ENCODE data around the gene KIR2DL3.

KIR2DL3 gene

DNA sequence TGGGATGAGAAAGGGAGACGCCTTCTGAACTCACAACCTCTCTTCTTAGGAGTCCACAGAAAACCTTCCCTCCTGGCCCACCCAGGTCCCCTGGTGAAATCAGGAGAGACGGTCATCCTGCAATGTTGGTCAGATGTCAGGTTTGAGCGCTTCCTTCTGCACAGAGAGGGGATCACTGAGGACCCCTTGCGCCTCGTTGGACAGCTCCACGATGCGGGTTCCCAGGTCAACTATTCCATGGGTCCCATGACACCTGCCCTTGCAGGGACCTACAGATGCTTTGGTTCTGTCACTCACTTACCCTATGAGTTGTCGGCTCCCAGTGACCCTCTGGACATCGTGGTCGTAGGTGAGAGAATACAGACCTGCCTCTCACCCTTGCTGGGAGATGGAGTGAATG is 10.8 kb upstream of the KIR2DL3 start:
- no peaks in the 10 kb centered on the region for H3K36me3 ChIP-seq (ENCODE audit: low read length)
- no peak for TF ChIP-seq EZH2phosphoT487 (conservative IDR thresholded peaks at IDR 0.05; ENCODE audit: low read length)
- TF ChIP-seq, protein P1, sequence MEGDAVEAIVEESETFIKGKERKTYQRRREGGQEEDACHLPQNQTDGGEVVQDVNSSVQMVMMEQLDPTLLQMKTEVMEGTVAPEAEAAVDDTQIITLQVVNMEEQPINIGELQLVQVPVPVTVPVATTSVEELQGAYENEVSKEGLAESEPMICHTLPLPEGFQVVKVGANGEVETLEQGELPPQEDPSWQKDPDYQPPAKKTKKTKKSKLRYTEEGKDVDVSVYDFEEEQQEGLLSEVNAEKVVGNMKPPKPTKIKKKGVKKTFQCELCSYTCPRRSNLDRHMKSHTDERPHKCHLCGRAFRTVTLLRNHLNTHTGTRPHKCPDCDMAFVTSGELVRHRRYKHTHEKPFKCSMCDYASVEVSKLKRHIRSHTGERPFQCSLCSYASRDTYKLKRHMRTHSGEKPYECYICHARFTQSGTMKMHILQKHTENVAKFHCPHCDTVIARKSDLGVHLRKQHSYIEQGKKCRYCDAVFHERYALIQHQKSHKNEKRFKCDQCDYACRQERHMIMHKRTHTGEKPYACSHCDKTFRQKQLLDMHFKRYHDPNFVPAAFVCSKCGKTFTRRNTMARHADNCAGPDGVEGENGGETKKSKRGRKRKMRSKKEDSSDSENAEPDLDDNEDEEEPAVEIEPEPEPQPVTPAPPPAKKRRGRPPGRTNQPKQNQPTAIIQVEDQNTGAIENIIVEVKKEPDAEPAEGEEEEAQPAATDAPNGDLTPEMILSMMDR (IDR thresholded peaks at IDR 0.05; ENCODE audit: insufficient read depth, low read length, poor library complexity, severe bottlenecking), result no peak
- H4K20me1 ChIP-seq (ENCODE audit: low read depth, low read length), result no peaks in the 10 kb centered on the region
- H3K9me2 ChIP-seq (replicated peaks; ENCODE audit: insufficient read depth, low read length), result no peaks in the 10 kb centered on the region
- H3K27ac ChIP-seq (ENCODE audit: low read depth, low read length), result no peak overlapping the region
- no peak overlapping the region for H2AFZ ChIP-seq (ENCODE audit: low read depth, low read length, severe bottlenecking)
- H3F3A ChIP-seq (ENCODE audit: insufficient read depth), result no peaks in the 10 kb centered on the region
- no peaks in the 10 kb centered on the region for H3K9me3 ChIP-seq (ENCODE audit: insufficient read depth, low read length)
- H3K9ac ChIP-seq (ENCODE audit: low read length), result no peak overlapping the region
- no peaks in the 10 kb centered on the region for H3K27me3 ChIP-seq (ENCODE audit: low read length)
- H3K79me2 ChIP-seq (ENCODE audit: insufficient read depth, low read length), result no peaks in the 10 kb centered on the region
- H3K4me2 ChIP-seq (ENCODE audit: low read depth, low read length, poor library complexity, severe bottlenecking), result no peak overlapping the region
- no peak overlapping the region for H3K4me3 ChIP-seq (ENCODE audit: insufficient read depth, low read length, poor library complexity, severe bottlenecking)

DNA sequence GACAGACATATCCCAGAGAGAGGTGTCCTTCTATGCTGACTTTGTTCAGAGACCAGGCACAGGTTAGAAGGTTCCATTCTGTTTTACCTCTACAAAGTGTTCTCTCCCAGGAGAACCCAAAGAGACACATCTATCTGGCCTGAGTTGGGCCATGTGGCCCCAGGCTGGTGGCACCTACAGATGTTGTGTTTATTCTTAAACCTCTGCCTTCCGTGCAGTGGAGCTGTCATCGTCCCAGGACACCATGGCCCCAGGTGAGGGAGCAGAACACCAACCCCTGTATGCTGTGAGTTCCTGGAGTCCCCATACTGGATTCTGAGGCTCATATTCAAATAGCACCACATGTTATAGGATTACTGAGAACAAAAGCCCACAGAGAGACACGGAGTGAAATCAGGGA is 10.1 kb upstream of the KIR2DL3 start:
- H2AFZ ChIP-seq (ENCODE audit: low read depth, low read length, severe bottlenecking), result no peak overlapping the region

GRCh38 chr19:54729416-54730188 is 8.7 kb upstream of the KIR2DL3 start:
- H3K4me2 ChIP-seq (ENCODE audit: low read depth, low read length, poor library complexity, severe bottlenecking), result no peak overlapping the region
- no peaks in the 10 kb centered on the region for H3K27me3 ChIP-seq (ENCODE audit: low read length)
- H3K36me3 ChIP-seq (ENCODE audit: low read length), result no peaks in the 10 kb centered on the region
- no peaks in the 10 kb centered on the region for H3K79me2 ChIP-seq (ENCODE audit: insufficient read depth, low read length)
- H2AFZ ChIP-seq (ENCODE audit: low read depth, low read length, severe bottlenecking), result no peak overlapping the region
- no peak overlapping the region for H3K27ac ChIP-seq (ENCODE audit: low read depth, low read length)
- no peaks in the 10 kb centered on the region for H4K20me1 ChIP-seq (ENCODE audit: low read depth, low read length)
- no peaks in the 10 kb centered on the region for H3F3A ChIP-seq (ENCODE audit: insufficient read depth)
- no peak overlapping the region for H3K9ac ChIP-seq (ENCODE audit: low read length)
- H3K4me3 ChIP-seq (ENCODE audit: insufficient read depth, low read length, poor library complexity, severe bottlenecking), result no peak overlapping the region
- H3K9me2 ChIP-seq (replicated peaks; ENCODE audit: insufficient read depth, low read length), result no peaks in the 10 kb centered on the region
- no peaks in the 10 kb centered on the region for H3K9me3 ChIP-seq (ENCODE audit: insufficient read depth, low read length)
- TF ChIP-seq, protein P1 (IDR thresholded peaks at IDR 0.05; ENCODE audit: insufficient read depth, low read length, poor library complexity, severe bottlenecking), result no peak
- no peak for TF ChIP-seq EZH2phosphoT487 (conservative IDR thresholded peaks at IDR 0.05; ENCODE audit: low read length)

More for the DNA sequence above, 10.1 kb upstream of the KIR2DL3 start:
- Histone ChIP-seq H3K79me2 (ENCODE audit: insufficient read depth, low read length) (no peaks in the 10 kb centered on the region), H4K20me1 (ENCODE audit: low read depth, low read length) (no peaks in the 10 kb centered on the region), H3K4me3 (ENCODE audit: insufficient read depth, low read length, poor library complexity, severe bottlenecking) (no peak overlapping the region), H3K9me3 (ENCODE audit: insufficient read depth, low read length) (no peaks in the 10 kb centered on the region), H3K9me2 (replicated peaks; ENCODE audit: insufficient read depth, low read length) (no peaks in the 10 kb centered on the region), H3F3A (ENCODE audit: insufficient read depth) (no peaks in the 10 kb centered on the region), H3K9ac (ENCODE audit: low read length) (no peak overlapping the region), H3K27me3 (ENCODE audit: low read length) (no peaks in the 10 kb centered on the region), H3K4me2 (ENCODE audit: low read depth, low read length, poor library complexity, severe bottlenecking) (no peak overlapping the region), H3K27ac (ENCODE audit: low read depth, low read length) (no peak overlapping the region), H3K36me3 (ENCODE audit: low read length) (no peaks in the 10 kb centered on the region)
- no peak for TF ChIP-seq EZH2phosphoT487 (conservative IDR thresholded peaks at IDR 0.05; ENCODE audit: low read length)
- TF ChIP-seq, protein P1 (IDR thresholded peaks at IDR 0.05; ENCODE audit: insufficient read depth, low read length, poor library complexity, severe bottlenecking), result no peak
